ENCODE measurements around the gene MBTPS1. TPM values are rescaled to one million over a fixed set of nuclear protein-coding genes. Genes with fewer than 3 reads are reported as not detected.

The MBTPS1 gene
- total RNA-seq, 1 experiment from 2014 or later = 130 TPM

GRCh38 chr16:84018710-84019109 is 98.0 kb downstream of the MBTPS1 start:
- Mint-ChIP-seq H3K27ac (ENCODE audit: unreplicated experiment) (no peak overlapping the region), H3K9me3 (ENCODE audit: low read depth, unreplicated experiment) (peaks cover 7% of the 10 kb centered on the region), H3K36me3 (ENCODE audit: insufficient read depth, unreplicated experiment) (no peaks in the 10 kb centered on the region), H3K4me3 (ENCODE audit: low read depth, unreplicated experiment) (no peak overlapping the region), H3K4me1 (ENCODE audit: low read depth, unreplicated experiment) (peaks cover 8% of the 10 kb centered on the region), H3K27me3 (ENCODE audit: unreplicated experiment) (peaks cover 61% of the 10 kb centered on the region)
- intact Hi-C loops (cut with micrococcal nuclease; ENCODE audit: unreplicated experiment) = no loop called here
- BruUV-seq (replicated peaks) = no TSS peak
- CTCF ChIA-PET = no interaction called here
- TF ChIP-seq CTCF (IDR thresholded peaks at IDR 0.05; ENCODE audit: unreplicated experiment) = no peak
- DNase-seq = no peak

- intact Hi-C loops (cut with micrococcal nuclease; ENCODE audit: unreplicated experiment) = no loop called here
- H3K36me3 Mint-ChIP-seq (ENCODE audit: insufficient read depth, unreplicated experiment) = no peaks in the 10 kb centered on the region
- no peak for TF ChIP-seq CTCF (IDR thresholded peaks at IDR 0.05; ENCODE audit: unreplicated experiment)
- no TSS peak for BruUV-seq (replicated peaks)
- H3K27me3 Mint-ChIP-seq (ENCODE audit: unreplicated experiment) = peaks cover 41% of the 10 kb centered on the region
- CTCF ChIA-PET = no interaction called here
- no peak for DNase-seq
- peaks cover 8% of the 10 kb centered on the region for H3K4me1 Mint-ChIP-seq (ENCODE audit: low read depth, unreplicated experiment)
- peaks cover 6% of the 10 kb centered on the region for H3K9me3 Mint-ChIP-seq (ENCODE audit: low read depth, unreplicated experiment)
- H3K4me3 Mint-ChIP-seq (ENCODE audit: low read depth, unreplicated experiment) = no peak overlapping the region
- H3K27ac Mint-ChIP-seq (ENCODE audit: unreplicated experiment) = no peak overlapping the region
Measured at GRCh38 chr16:84016477-84016876, 100.3 kb downstream of the MBTPS1 start.

- intact Hi-C loops (cut with micrococcal nuclease; ENCODE audit: unreplicated experiment) = no loop called here
- CTCF ChIA-PET = no interaction called here
- no peak for DNase-seq
- no peak overlapping the region for H3K27ac Mint-ChIP-seq (ENCODE audit: unreplicated experiment)
- BruUV-seq (replicated peaks) = no TSS peak
- peaks cover 8% of the 10 kb centered on the region for H3K4me1 Mint-ChIP-seq (ENCODE audit: low read depth, unreplicated experiment)
- H3K9me3 Mint-ChIP-seq (ENCODE audit: low read depth, unreplicated experiment) = no peaks in the 10 kb centered on the region
- H3K36me3 Mint-ChIP-seq (ENCODE audit: insufficient read depth, unreplicated experiment) = no peaks in the 10 kb centered on the region
- H3K27me3 Mint-ChIP-seq (ENCODE audit: unreplicated experiment) = peaks cover 41% of the 10 kb centered on the region
- H3K4me3 Mint-ChIP-seq (ENCODE audit: low read depth, unreplicated experiment) = no peak overlapping the region
- TF ChIP-seq CTCF (IDR thresholded peaks at IDR 0.05; ENCODE audit: unreplicated experiment) = no peak
Measured at GRCh38 chr16:84015399-84015798, 101.3 kb downstream of the MBTPS1 start.

- no peak for TF ChIP-seq CTCF (IDR thresholded peaks at IDR 0.05; ENCODE audit: unreplicated experiment)
- peaks cover 38% of the 10 kb centered on the region for H3K27me3 Mint-ChIP-seq (ENCODE audit: unreplicated experiment)
- H3K9me3 Mint-ChIP-seq (ENCODE audit: low read depth, unreplicated experiment) = no peaks in the 10 kb centered on the region
- no peak for DNase-seq
- CTCF ChIA-PET = interaction anchor here (0.7 to 2.0 kb wide), 8 partner anchors 8 to 220 kb away, joined by 3 to 13 read pairs (median 4); partner anchors contain the start of gene OSGIN1
- H3K4me3 Mint-ChIP-seq (ENCODE audit: low read depth, unreplicated experiment) = peak overlapping the region; percentile 4
- peaks cover 8% of the 10 kb centered on the region for H3K4me1 Mint-ChIP-seq (ENCODE audit: low read depth, unreplicated experiment)
- H3K36me3 Mint-ChIP-seq (ENCODE audit: insufficient read depth, unreplicated experiment) = no peaks in the 10 kb centered on the region
- H3K27ac Mint-ChIP-seq (ENCODE audit: unreplicated experiment) = peak overlapping the region; percentile 16
- intact Hi-C loops (cut with micrococcal nuclease; ENCODE audit: unreplicated experiment) = no loop called here
- no TSS peak for BruUV-seq (replicated peaks)
Measured at GRCh38 chr16:84014570-84015327, 102.0 kb downstream of the MBTPS1 start.
